CD4-positive, alpha-beta memory T cell (primary cell): ENCODE data around the gene AKT2. TPM values are rescaled to one million over a fixed set of nuclear protein-coding genes. Genes with fewer than 3 reads are reported as not detected.

ENCODE experiments used
- CTCF ChIA-PET: fragments of 350-600 bp; sonication (Branson Sonifier 250); formaldehyde crosslinking; loops from one replicate; lab custom pipeline; 2021; ENCODE audit warnings: inconsistent platforms; ENCODE audit not compliant: partially characterized antibody; lab: Charles Lee
- POLR2A ChIA-PET: fragments of 350-600 bp; sonication (Branson Sonifier 250); formaldehyde crosslinking; loops from one replicate; lab custom pipeline; 2021; ENCODE audit not compliant: partially characterized antibody; lab: Charles Lee
- DNase-seq, 5 donors: peaks; one replicate each; pipeline versions ENCODE4 v3.0.0 to v3.0.0-alpha.2; 2020 to 2022; ENCODE audit warnings: mixed read lengths in 1 of 5
- H3K27ac ChIP-seq: one replicate; pipeline ENCODE4 v1.7.0; 2013; ENCODE audit warnings: low read depth, low read length
- H3K27me3 ChIP-seq: 2 replicates; pipeline ENCODE4 v1.7.0; 2013; ENCODE audit warnings: mild to moderate bottlenecking, low read length, moderate library complexity; ENCODE audit not compliant: insufficient read depth
- H3K36me3 ChIP-seq: 2 replicates; pipeline ENCODE4 v1.7.0; 2013; ENCODE audit warnings: mild to moderate bottlenecking, low read length, moderate library complexity; ENCODE audit not compliant: insufficient read depth
- H3K4me1 ChIP-seq: 2 replicates; pipeline ENCODE4 v1.7.0; 2013; ENCODE audit warnings: mild to moderate bottlenecking, low read length, moderate library complexity; ENCODE audit not compliant: insufficient read depth
- H3K4me3 ChIP-seq, 2 donors: one replicate each; pipeline ENCODE4 v1.7.0; 2013; ENCODE audit warnings: low read length in 2 of 2, mild to moderate bottlenecking in 1 of 2
- H3K9me3 ChIP-seq, 2 donors: one replicate each; pipeline ENCODE4 v1.7.0; 2013; ENCODE audit warnings: low read length in 2 of 2, control low read depth in 1 of 2; ENCODE audit not compliant: control insufficient read depth in 1 of 2
- H3K27ac Mint-ChIP-seq, 7 donors: one replicate each; pipeline ENCODE4 v1.8.0; 2020 to 2021; ENCODE audit warnings: mixed read lengths in 7 of 7, mild to moderate bottlenecking in 6 of 7, inconsistent platforms in 3 of 7, moderate library complexity in 3 of 7
- H3K27me3 Mint-ChIP-seq, 2 donors: one replicate each; pipeline ENCODE4 v1.8.0; 2020 to 2021; ENCODE audit warnings: mixed read lengths in 2 of 2
- H3K36me3 Mint-ChIP-seq, 2 donors: one replicate each; pipeline ENCODE4 v1.8.0; 2020 to 2021; ENCODE audit warnings: mixed read lengths in 2 of 2, inconsistent platforms in 1 of 2, mild to moderate bottlenecking in 1 of 2
- H3K4me1 Mint-ChIP-seq, 4 donors: one replicate each; pipeline ENCODE4 v1.8.0; 2020 to 2021; ENCODE audit warnings: mixed read lengths in 4 of 4, mild to moderate bottlenecking in 1 of 4
- H3K4me3 Mint-ChIP-seq, 8 donors: one replicate each; pipeline ENCODE4 v1.8.0; 2020 to 2021; ENCODE audit warnings: mixed read lengths in 8 of 8, mild to moderate bottlenecking in 7 of 8, moderate library complexity in 6 of 8, inconsistent platforms in 3 of 8
- H3K9me3 Mint-ChIP-seq, 8 donors: one replicate each; pipeline ENCODE4 v1.8.0; 2020 to 2021; ENCODE audit warnings: mixed read lengths in 8 of 8, mild to moderate bottlenecking in 5 of 8, inconsistent platforms in 3 of 8, moderate library complexity in 1 of 8
- intact Hi-C: fragments of 100-400 bp; cut with micrococcal nuclease; formaldehyde crosslinking; loops from one replicate; pipeline ENCODE4 v1.15.1; 2023
- polyA plus RNA-seq, 2 donors: library from polyadenylated mRNA; unstranded; fragments of 300-500 nt; fragmentation: Illumina TruSeq; gene quantifications; one replicate each; pipeline ENCODE4 v1.2.3, GENCODE V29; 2021
- total RNA-seq, 2 experiments: library from RNA; stranded (reverse); gene quantifications; one replicate each; pipeline ENCODE4 v1.2.3, GENCODE V29; 2021

The AKT2 gene
- total and polyA plus RNA-seq, 4 experiments from 2014 or later, result 10.6 to 180 (median 97.8) TPM

GRCh38 chr19:40241125-40241808 lies 43.9 kb downstream of the AKT2 start:
- ChIA-PET CTCF (interaction anchor here (0.5 kb wide), 1 partner anchor 284 kb away, joined by 3 read pairs; no protein-coding TSS in a partner anchor), POLR2A (no interaction called here)
- H3K4me1 Mint-ChIP-seq, result peaks cover 0 to 7% (median 1%) of the 10 kb centered on the region in 4 donors
- H3K4me3 ChIP-seq, result no peak overlapping the region
- H3K4me1 ChIP-seq, result no peaks in the 10 kb centered on the region
- peaks cover 36 to 53% of the 10 kb centered on the region in 2 donors for H3K36me3 Mint-ChIP-seq
- H3K27me3 Mint-ChIP-seq, result no peaks in the 10 kb centered on the region
- no peak for DNase-seq
- no peaks in the 10 kb centered on the region for H3K9me3 ChIP-seq
- no peak overlapping the region for H3K27ac ChIP-seq
- H3K36me3 ChIP-seq, result peaks cover 40% of the 10 kb centered on the region
- H3K27me3 ChIP-seq, result no peaks in the 10 kb centered on the region
- H3K4me3 Mint-ChIP-seq, result no peak overlapping the region
- intact Hi-C loops, result no loop called here
- H3K27ac Mint-ChIP-seq, result no peak overlapping the region
- peaks cover 0 to 1% (median 0%) of the 10 kb centered on the region in 8 donors for H3K9me3 Mint-ChIP-seq

- peaks cover 36 to 57% of the 10 kb centered on the region in 2 donors for H3K36me3 Mint-ChIP-seq
- intact Hi-C loops, result no loop called here
- ChIA-PET CTCF (no interaction called here), POLR2A (no interaction called here)
- Histone ChIP-seq H3K36me3 (peaks cover 47% of the 10 kb centered on the region), H3K4me1 (no peaks in the 10 kb centered on the region), H3K9me3 (no peaks in the 10 kb centered on the region), H3K27me3 (no peaks in the 10 kb centered on the region), H3K27ac (no peak overlapping the region), H3K4me3 (no peak overlapping the region)
- H3K4me3 Mint-ChIP-seq, result no peak overlapping the region
- no peak overlapping the region for H3K27ac Mint-ChIP-seq
- DNase-seq, result no peak
- H3K27me3 Mint-ChIP-seq, result no peaks in the 10 kb centered on the region
- H3K4me1 Mint-ChIP-seq, result peaks cover 0 to 6% (median 0%) of the 10 kb centered on the region in 4 donors
- H3K9me3 Mint-ChIP-seq, result peaks cover 0 to 1% (median 0%) of the 10 kb centered on the region in 8 donors
Observed at GRCh38 chr19:40240332-40240731, 44.8 kb downstream of the AKT2 start.

GRCh38 chr19:40239415-40240226 lies 45.5 kb downstream of the AKT2 start:
- H3K36me3 ChIP-seq, result peaks cover 54% of the 10 kb centered on the region
- H3K4me3 ChIP-seq, result no peak overlapping the region
- no peaks in the 10 kb centered on the region for H3K9me3 ChIP-seq
- no peak overlapping the region for H3K27ac ChIP-seq
- Mint-ChIP-seq H3K27ac (no peak overlapping the region), H3K9me3 (peaks cover 0 to 1% (median 0%) of the 10 kb centered on the region in 8 donors), H3K36me3 (peaks cover 31 to 56% of the 10 kb centered on the region in 2 donors), H3K4me1 (no peaks in the 10 kb centered on the region), H3K27me3 (no peaks in the 10 kb centered on the region), H3K4me3 (no peak overlapping the region)
- no peaks in the 10 kb centered on the region for H3K4me1 ChIP-seq
- ChIA-PET CTCF (no interaction called here), POLR2A (no interaction called here)
- H3K27me3 ChIP-seq, result no peaks in the 10 kb centered on the region
- intact Hi-C loops, result no loop called here
- no peak for DNase-seq

- Mint-ChIP-seq H3K9me3 (peaks cover 0 to 1% (median 0%) of the 10 kb centered on the region in 8 donors), H3K4me1 (no peaks in the 10 kb centered on the region), H3K4me3 (no peak overlapping the region), H3K36me3 (peaks cover 31 to 62% of the 10 kb centered on the region in 2 donors), H3K27me3 (no peaks in the 10 kb centered on the region), H3K27ac (no peak overlapping the region)
- Histone ChIP-seq H3K36me3 (peaks cover 54% of the 10 kb centered on the region), H3K4me1 (no peaks in the 10 kb centered on the region), H3K4me3 (no peak overlapping the region), H3K27ac (no peak overlapping the region), H3K27me3 (no peaks in the 10 kb centered on the region), H3K9me3 (no peaks in the 10 kb centered on the region)
- intact Hi-C loops, result no loop called here
- POLR2A ChIA-PET, result no interaction called here
- no peak for DNase-seq
- CTCF ChIA-PET, result no interaction called here
Observed at GRCh38 chr19:40238775-40239174, 46.4 kb downstream of the AKT2 start.

DNA sequence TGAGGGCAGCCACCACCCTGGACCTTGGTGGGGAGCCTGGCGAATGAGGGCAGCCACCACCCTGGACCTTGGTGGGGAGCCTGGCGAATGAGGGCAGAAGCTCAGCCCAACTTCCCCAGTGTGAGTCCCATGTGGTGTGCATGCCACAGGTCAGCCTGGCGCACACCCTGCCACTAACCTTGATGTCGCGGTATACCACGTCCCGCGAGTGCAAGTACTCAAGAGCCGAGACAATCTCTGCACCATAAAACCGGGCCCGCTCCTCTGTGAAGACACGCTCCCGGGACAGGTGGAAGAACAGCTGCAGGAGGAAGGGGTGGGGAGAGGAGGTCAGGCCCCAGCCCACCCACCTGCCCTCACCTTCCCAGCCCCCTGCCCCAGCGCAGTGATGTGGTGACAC lies 47.4 kb downstream of the AKT2 start:
- POLR2A ChIA-PET, result no interaction called here
- Mint-ChIP-seq H3K4me3 (no peak overlapping the region), H3K36me3 (peaks cover 31 to 62% of the 10 kb centered on the region in 2 donors), H3K27ac (no peak overlapping the region), H3K4me1 (no peaks in the 10 kb centered on the region), H3K27me3 (no peaks in the 10 kb centered on the region), H3K9me3 (no peaks in the 10 kb centered on the region)
- Histone ChIP-seq H3K4me3 (no peak overlapping the region), H3K9me3 (no peaks in the 10 kb centered on the region), H3K36me3 (peaks cover 54% of the 10 kb centered on the region), H3K4me1 (no peaks in the 10 kb centered on the region), H3K27ac (no peak overlapping the region), H3K27me3 (no peaks in the 10 kb centered on the region)
- CTCF ChIA-PET, result no interaction called here
- DNase-seq, result no peak
- intact Hi-C loops, result no loop called here

GRCh38 chr19:40236366-40236765 lies 48.8 kb downstream of the AKT2 start:
- H3K4me1 ChIP-seq, result no peaks in the 10 kb centered on the region
- no peak overlapping the region for H3K4me3 ChIP-seq
- no peaks in the 10 kb centered on the region for H3K9me3 Mint-ChIP-seq
- ChIA-PET CTCF (no interaction called here), POLR2A (no interaction called here)
- H3K4me1 Mint-ChIP-seq, result peaks cover 0 to 2% (median 0%) of the 10 kb centered on the region in 4 donors
- no peak overlapping the region for H3K4me3 Mint-ChIP-seq
- intact Hi-C loops, result no loop called here
- H3K27ac Mint-ChIP-seq, result no peak overlapping the region
- no peaks in the 10 kb centered on the region for H3K9me3 ChIP-seq
- DNase-seq, result no peak
- no peaks in the 10 kb centered on the region for H3K27me3 ChIP-seq
- H3K27me3 Mint-ChIP-seq, result no peaks in the 10 kb centered on the region
- peaks cover 28 to 57% of the 10 kb centered on the region in 2 donors for H3K36me3 Mint-ChIP-seq
- H3K36me3 ChIP-seq, result peaks cover 50% of the 10 kb centered on the region
- no peak overlapping the region for H3K27ac ChIP-seq

DNA sequence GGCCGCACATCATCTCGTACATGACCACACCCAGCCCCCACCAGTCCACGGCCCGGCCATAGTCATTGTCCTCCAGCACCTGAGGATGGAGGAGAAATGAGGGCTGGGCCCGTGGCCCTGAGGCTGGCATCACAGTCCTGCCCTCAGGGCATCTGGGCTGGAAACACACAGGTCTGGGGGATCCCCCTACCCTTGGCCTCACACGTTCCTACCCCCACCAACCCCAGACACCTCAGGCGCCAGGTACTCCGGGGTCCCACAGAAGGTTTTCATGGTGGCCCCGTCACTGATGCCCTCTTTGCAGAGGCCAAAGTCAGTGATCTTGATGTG lies 49.2 kb downstream of the AKT2 start:
- Mint-ChIP-seq H3K4me3 (no peak overlapping the region), H3K9me3 (no peaks in the 10 kb centered on the region), H3K27me3 (no peaks in the 10 kb centered on the region), H3K27ac (no peak overlapping the region), H3K4me1 (peaks cover 0 to 6% (median 0%) of the 10 kb centered on the region in 4 donors), H3K36me3 (peaks cover 24 to 55% of the 10 kb centered on the region in 2 donors)
- Histone ChIP-seq H3K4me1 (no peaks in the 10 kb centered on the region), H3K27me3 (no peaks in the 10 kb centered on the region), H3K27ac (no peak overlapping the region), H3K9me3 (no peaks in the 10 kb centered on the region), H3K4me3 (no peak overlapping the region), H3K36me3 (peaks cover 46% of the 10 kb centered on the region)
- DNase-seq, result no peak
- ChIA-PET POLR2A (no interaction called here), CTCF (no interaction called here)
- intact Hi-C loops, result no loop called here
